ENCODE data around the gene CCDC87.
"Not testable (repeated sequence)": the region's sequence is repeated elsewhere in the genome, so short reads cannot be mapped to it uniquely, and the experiment has no call there.

The CCDC87 gene

GRCh38 chr11:66614073-66614472, 21.2 kb upstream of the CCDC87 start:
- no peak for DNase-seq (ENCODE audit: low read depth)

- DNase-seq (ENCODE audit: low read depth) = no peak
Measured at GRCh38 chr11:66612458-66612857, 19.6 kb upstream of the CCDC87 start.

GRCh38 chr11:66609721-66610617, 17.1 kb upstream of the CCDC87 start:
- no peak for DNase-seq (ENCODE audit: low read depth)

- DNase-seq (ENCODE audit: low read depth) = peak; percentile 40
Measured at GRCh38 chr11:66607126-66607834, 14.4 kb upstream of the CCDC87 start.

- not testable (repeated sequence) for DNase-seq (ENCODE audit: low read depth)
Measured at GRCh38 chr11:66606608-66607007, 13.7 kb upstream of the CCDC87 start.

GRCh38 chr11:66604155-66604554, 11.3 kb upstream of the CCDC87 start:
- DNase-seq (ENCODE audit: low read depth) = no peak

- DNase-seq (ENCODE audit: low read depth) = no peak
Measured at GRCh38 chr11:66603072-66603471, 10.2 kb upstream of the CCDC87 start.

GRCh38 chr11:66600631-66601233, 7.9 kb upstream of the CCDC87 start:
- DNase-seq (ENCODE audit: low read depth) = no peak

GRCh38 chr11:66600219-66600618, 7.4 kb upstream of the CCDC87 start:
- no peak for DNase-seq (ENCODE audit: low read depth)

GRCh38 chr11:66598993-66599392, 6.1 kb upstream of the CCDC87 start:
- DNase-seq (ENCODE audit: low read depth) = no peak

GRCh38 chr11:66595245-66595904, 2.5 kb upstream of the CCDC87 start:
- DNase-seq (ENCODE audit: low read depth) = no peak

- DNase-seq (ENCODE audit: low read depth) = no peak
Measured at GRCh38 chr11:66593650-66594049, 787 bp upstream of the CCDC87 start.

- DNase-seq (ENCODE audit: low read depth) = no peak
Measured at GRCh38 chr11:66593303-66593635, 406 bp upstream of the CCDC87 start.

GRCh38 chr11:66591175-66591574, 1.7 kb downstream of the CCDC87 start:
- DNase-seq (ENCODE audit: low read depth) = no peak

- DNase-seq (ENCODE audit: low read depth) = no peak
Measured at GRCh38 chr11:66589996-66590675, 2.7 kb downstream of the CCDC87 start.

GRCh38 chr11:66589315-66589714, 3.5 kb downstream of the CCDC87 start:
- not testable (repeated sequence) for DNase-seq (ENCODE audit: low read depth)

- DNase-seq (ENCODE audit: low read depth) = no peak
Measured at GRCh38 chr11:66586136-66586535, 6.7 kb downstream of the CCDC87 start.

- not testable (repeated sequence) for DNase-seq (ENCODE audit: low read depth)
Measured at GRCh38 chr11:66585447-66585846, 7.4 kb downstream of the CCDC87 start.

GRCh38 chr11:66582565-66583147, 10.2 kb downstream of the CCDC87 start:
- DNase-seq (ENCODE audit: low read depth) = not testable (repeated sequence)

GRCh38 chr11:66581261-66581660, 11.6 kb downstream of the CCDC87 start:
- no peak for DNase-seq (ENCODE audit: low read depth)

GRCh38 chr11:66580803-66581202, 12.1 kb downstream of the CCDC87 start:
- DNase-seq (ENCODE audit: low read depth) = no peak
